HG02870 (cell line): ENCODE data around the gene FMO4.
"Not testable (repeated sequence)": the region's sequence is repeated elsewhere in the genome, so short reads cannot be mapped to it uniquely, and the experiment has no call there.

ENCODE experiments used
- ATAC-seq: cut with Tn5 transposase; IDR thresholded peaks from one replicate; pipeline ENCODE4 v1.9.1; 2021; ENCODE audit warnings: mild to moderate bottlenecking, moderate library complexity; ENCODE audit not compliant: unreplicated experiment

Gene FMO4

GRCh38 chr1:171381866-171382210, 67.9 kb downstream of the FMO4 start:
- no peak for ATAC-seq

- ATAC-seq: no peak
Measured at GRCh38 chr1:171384496-171384895, 70.5 kb downstream of the FMO4 start.

- ATAC-seq: no peak
Measured at GRCh38 chr1:171389171-171389570, 75.2 kb downstream of the FMO4 start.

GRCh38 chr1:171390740-171391139, 76.8 kb downstream of the FMO4 start:
- ATAC-seq: not testable (repeated sequence)
